22Rv1 (cell line): Measurements from ENCODE around the gene PALD1.

Experiments used
- H3K27ac ChIP-seq: fragments of 450-650 bp; 2 replicates; pipeline ENCODE4 v1.5.1; 2017
- ZFX ChIP-seq: fragments of 450-650 bp; IDR thresholded peaks from 2 replicates; pipeline ENCODE4 v1.6.1; 2017; ENCODE audit warnings: antibody characterized with exemption, borderline replicate concordance
- TF ChIP-seq, protein P1 (sequence below): fragments of 450-650 bp; IDR thresholded peaks from 2 replicates; pipeline ENCODE4 v1.5.1; 2017; ENCODE audit warnings: mild to moderate bottlenecking

Gene PALD1

DNA sequence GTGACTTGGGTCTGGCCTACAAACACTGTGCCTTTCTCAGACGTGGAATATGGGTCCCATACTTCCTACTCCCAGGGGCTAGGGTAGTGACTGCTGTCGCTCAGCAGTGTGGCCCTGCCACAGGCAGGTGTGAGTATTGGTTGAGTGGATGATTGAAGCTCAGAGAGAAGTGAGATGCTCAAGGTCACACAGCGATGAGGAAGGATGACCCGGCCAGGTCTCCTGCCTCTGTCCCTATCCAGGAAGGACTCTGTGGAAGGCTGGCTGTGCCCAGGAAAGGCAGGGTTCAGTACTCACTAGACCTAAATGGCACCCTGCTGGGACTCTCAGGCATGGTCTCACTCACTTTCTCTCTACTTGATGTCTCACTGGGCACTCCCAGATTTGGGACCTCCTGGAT, 121.2 kb downstream of the PALD1 start:
- no peak overlapping the region for H3K27ac ChIP-seq
- no peak for TF ChIP-seq ZFX
- TF ChIP-seq, protein P1, sequence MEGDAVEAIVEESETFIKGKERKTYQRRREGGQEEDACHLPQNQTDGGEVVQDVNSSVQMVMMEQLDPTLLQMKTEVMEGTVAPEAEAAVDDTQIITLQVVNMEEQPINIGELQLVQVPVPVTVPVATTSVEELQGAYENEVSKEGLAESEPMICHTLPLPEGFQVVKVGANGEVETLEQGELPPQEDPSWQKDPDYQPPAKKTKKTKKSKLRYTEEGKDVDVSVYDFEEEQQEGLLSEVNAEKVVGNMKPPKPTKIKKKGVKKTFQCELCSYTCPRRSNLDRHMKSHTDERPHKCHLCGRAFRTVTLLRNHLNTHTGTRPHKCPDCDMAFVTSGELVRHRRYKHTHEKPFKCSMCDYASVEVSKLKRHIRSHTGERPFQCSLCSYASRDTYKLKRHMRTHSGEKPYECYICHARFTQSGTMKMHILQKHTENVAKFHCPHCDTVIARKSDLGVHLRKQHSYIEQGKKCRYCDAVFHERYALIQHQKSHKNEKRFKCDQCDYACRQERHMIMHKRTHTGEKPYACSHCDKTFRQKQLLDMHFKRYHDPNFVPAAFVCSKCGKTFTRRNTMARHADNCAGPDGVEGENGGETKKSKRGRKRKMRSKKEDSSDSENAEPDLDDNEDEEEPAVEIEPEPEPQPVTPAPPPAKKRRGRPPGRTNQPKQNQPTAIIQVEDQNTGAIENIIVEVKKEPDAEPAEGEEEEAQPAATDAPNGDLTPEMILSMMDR, result no peak

- H3K27ac ChIP-seq, result no peak overlapping the region
- TF ChIP-seq, protein P1, result no peak
- TF ChIP-seq ZFX, result no peak
These were observed 122.2 kb downstream of the PALD1 start for GRCh38 chr10:70600512-70601395.

DNA sequence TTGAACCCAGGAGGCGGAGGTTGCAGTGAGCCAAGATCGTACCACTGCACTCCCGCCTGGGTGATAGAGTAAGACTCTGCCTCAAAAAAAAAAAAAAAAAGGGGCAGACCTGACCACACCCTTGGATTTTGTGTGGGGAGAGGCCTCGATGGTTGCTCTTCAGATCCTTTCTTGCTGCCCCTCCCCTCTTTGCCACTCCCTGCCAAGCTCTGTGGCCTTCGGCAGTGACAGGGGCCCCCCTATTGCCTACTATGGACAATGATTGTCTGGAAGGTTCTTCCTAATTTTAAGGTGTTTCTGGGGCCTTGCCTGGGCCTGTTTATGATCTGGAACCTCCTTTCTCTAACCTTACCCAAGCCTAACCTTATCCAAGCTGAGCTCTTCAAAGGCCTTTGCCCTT, 123.2 kb downstream of the PALD1 start:
- no peak overlapping the region for H3K27ac ChIP-seq
- TF ChIP-seq, protein P1, result no peak
- TF ChIP-seq ZFX, result no peak

- H3K27ac ChIP-seq, result no peak within 1 kb of the TSS
- no peak for TF ChIP-seq ZFX
- TF ChIP-seq, protein P1, result no peak
These were observed 124.3 kb downstream of the PALD1 start, which contains the start of gene PRF1 for GRCh38 chr10:70602665-70603448. PRF1 (minus strand) TSS chr10:70602741; CDS start chr10:70600902, 1,839 bp downstream.

DNA sequence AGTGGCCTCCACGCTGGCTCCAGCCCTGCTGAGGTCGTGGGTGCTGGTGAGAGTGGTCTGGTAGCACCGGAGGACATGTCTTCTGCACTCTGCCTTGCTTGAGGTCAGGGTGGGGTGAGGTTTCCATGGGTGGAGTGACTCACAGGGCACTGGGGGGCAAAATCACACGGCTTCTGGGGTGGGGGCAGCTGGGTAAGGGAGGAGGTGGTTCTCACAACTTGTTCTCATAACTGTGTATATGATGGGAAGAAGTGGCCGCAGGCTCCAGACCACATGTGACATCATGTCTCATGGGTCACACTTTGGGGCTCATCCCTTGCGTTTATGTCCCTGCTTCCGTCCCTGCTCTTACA, 124.9 kb downstream of the PALD1 start:
- TF ChIP-seq, protein P1, result no peak
- TF ChIP-seq ZFX, result no peak
- H3K27ac ChIP-seq, result no peak overlapping the region

GRCh38 chr10:70604106-70604505, 125.5 kb downstream of the PALD1 start:
- no peak overlapping the region for H3K27ac ChIP-seq
- no peak for TF ChIP-seq ZFX
- TF ChIP-seq, protein P1, result no peak

- H3K27ac ChIP-seq, result no peak overlapping the region
- no peak for TF ChIP-seq ZFX
- TF ChIP-seq, protein P1, result no peak
These were observed 126.6 kb downstream of the PALD1 start for GRCh38 chr10:70605161-70605560.
